Effector memory CD4-positive, alpha-beta T cell (primary cell): ENCODE results near the gene CCDC102B.

Source experiments
- DNase-seq, 3 donors: peaks; one replicate each; pipeline ENCODE4 v3.0.0-alpha.2; 2020
- H3K27ac ChIP-seq: 2 replicates; pipeline ENCODE4 v1.7.0; 2013; ENCODE audit warnings: mild to moderate bottlenecking, low read length, moderate library complexity; ENCODE audit not compliant: insufficient read depth, poor library complexity, severe bottlenecking
- H3K27me3 ChIP-seq: replicated peaks from 2 replicates; pipeline ENCODE4 v1.7.0; 2013; ENCODE audit warnings: mild to moderate bottlenecking, low read length; ENCODE audit not compliant: insufficient read depth, control insufficient read depth, poor library complexity, severe bottlenecking
- H3K36me3 ChIP-seq: 2 replicates; pipeline ENCODE4 v1.7.0; 2013; ENCODE audit warnings: mild to moderate bottlenecking, low read length, moderate library complexity; ENCODE audit not compliant: control insufficient read depth, insufficient read depth
- H3K4me1 ChIP-seq: 2 replicates; pipeline ENCODE4 v1.7.0; 2013; ENCODE audit warnings: low read length, mild to moderate bottlenecking; ENCODE audit not compliant: control insufficient read depth, insufficient read depth, poor library complexity, severe bottlenecking
- H3K4me3 ChIP-seq: 2 replicates; pipeline ENCODE4 v1.7.0; 2013; ENCODE audit warnings: low read length, low read depth, mild to moderate bottlenecking; ENCODE audit not compliant: insufficient read depth, poor library complexity, severe bottlenecking
- H3K9me3 ChIP-seq: 2 replicates; pipeline ENCODE4 v1.7.0; 2013; ENCODE audit warnings: mild to moderate bottlenecking, low read length, moderate library complexity; ENCODE audit not compliant: control insufficient read depth

Gene CCDC102B

GRCh38 chr18:68818584-68818983 is 20.7 kb downstream of the CCDC102B start:
- no peaks in the 10 kb centered on the region for H3K36me3 ChIP-seq
- H3K4me1 ChIP-seq, result no peaks in the 10 kb centered on the region
- no peak overlapping the region for H3K27ac ChIP-seq
- H3K4me3 ChIP-seq, result no peak overlapping the region
- no peaks in the 10 kb centered on the region for H3K27me3 ChIP-seq
- DNase-seq, result no peak
- no peaks in the 10 kb centered on the region for H3K9me3 ChIP-seq

- no peak overlapping the region for H3K27ac ChIP-seq
Observed at GRCh38 chr18:68822926-68823325, 25.0 kb downstream of the CCDC102B start.

GRCh38 chr18:68826121-68826520 is 28.2 kb downstream of the CCDC102B start:
- DNase-seq, result no peak
- Histone ChIP-seq H3K4me3 (no peak overlapping the region), H3K36me3 (no peaks in the 10 kb centered on the region), H3K9me3 (no peaks in the 10 kb centered on the region), H3K27ac (no peak overlapping the region), H3K4me1 (no peaks in the 10 kb centered on the region), H3K27me3 (no peaks in the 10 kb centered on the region)

More at GRCh38 chr18:68822926-68823325, 25.0 kb downstream of the CCDC102B start:
- H3K27me3 ChIP-seq, result no peaks in the 10 kb centered on the region
- H3K4me1 ChIP-seq, result no peaks in the 10 kb centered on the region
- no peak for DNase-seq
- H3K9me3 ChIP-seq, result no peaks in the 10 kb centered on the region
- H3K4me3 ChIP-seq, result no peak overlapping the region
- no peaks in the 10 kb centered on the region for H3K36me3 ChIP-seq

- Histone ChIP-seq H3K4me3 (no peak overlapping the region), H3K4me1 (no peaks in the 10 kb centered on the region), H3K27me3 (no peaks in the 10 kb centered on the region), H3K27ac (no peak overlapping the region), H3K36me3 (no peaks in the 10 kb centered on the region), H3K9me3 (no peaks in the 10 kb centered on the region)
- no peak for DNase-seq
Observed at GRCh38 chr18:68830256-68831045, 32.6 kb downstream of the CCDC102B start.

- Histone ChIP-seq H3K4me1 (no peaks in the 10 kb centered on the region), H3K36me3 (no peaks in the 10 kb centered on the region), H3K4me3 (no peak overlapping the region), H3K27ac (no peak overlapping the region), H3K27me3 (no peaks in the 10 kb centered on the region), H3K9me3 (no peaks in the 10 kb centered on the region)
- no peak for DNase-seq
Observed at GRCh38 chr18:68833756-68834155, 35.9 kb downstream of the CCDC102B start.

GRCh38 chr18:68837665-68838451 is 40.0 kb downstream of the CCDC102B start:
- no peak overlapping the region for H3K27ac ChIP-seq

GRCh38 chr18:68839701-68840100 is 41.8 kb downstream of the CCDC102B start:
- Histone ChIP-seq H3K9me3 (no peaks in the 10 kb centered on the region), H3K36me3 (no peaks in the 10 kb centered on the region), H3K27ac (no peak overlapping the region), H3K4me3 (no peak overlapping the region), H3K27me3 (no peaks in the 10 kb centered on the region), H3K4me1 (no peaks in the 10 kb centered on the region)
- DNase-seq, result no peak

More at GRCh38 chr18:68837665-68838451, 40.0 kb downstream of the CCDC102B start:
- H3K9me3 ChIP-seq, result no peaks in the 10 kb centered on the region
- no peak overlapping the region for H3K4me3 ChIP-seq
- no peak for DNase-seq
- no peaks in the 10 kb centered on the region for H3K27me3 ChIP-seq
- H3K36me3 ChIP-seq, result no peaks in the 10 kb centered on the region
- no peaks in the 10 kb centered on the region for H3K4me1 ChIP-seq

GRCh38 chr18:68840554-68841263 is 42.8 kb downstream of the CCDC102B start:
- Histone ChIP-seq H3K4me1 (no peaks in the 10 kb centered on the region), H3K9me3 (no peaks in the 10 kb centered on the region), H3K36me3 (no peaks in the 10 kb centered on the region), H3K27ac (no peak overlapping the region), H3K27me3 (no peaks in the 10 kb centered on the region), H3K4me3 (no peak overlapping the region)
- no peak for DNase-seq

- no peak for DNase-seq
- H3K36me3 ChIP-seq, result no peaks in the 10 kb centered on the region
- H3K27ac ChIP-seq, result no peak overlapping the region
- H3K4me3 ChIP-seq, result no peak overlapping the region
- no peaks in the 10 kb centered on the region for H3K9me3 ChIP-seq
- no peaks in the 10 kb centered on the region for H3K4me1 ChIP-seq
- no peaks in the 10 kb centered on the region for H3K27me3 ChIP-seq
Observed at GRCh38 chr18:68841301-68841700, 43.4 kb downstream of the CCDC102B start.
